ENCODE measurements around the gene ESRRB. TPM values are rescaled to one million over a fixed set of nuclear protein-coding genes. Genes with fewer than 3 reads are reported as not detected.

Gene ESRRB
- total and polyA plus RNA-seq, 11 donors: 4.1 to 16.9 (median 7.9) TPM

GRCh38 chr14:76337635-76338545 lies 38.0 kb upstream of the ESRRB start:
- intact Hi-C loops (cut with DNase I): no loop called here
- Histone ChIP-seq H3K36me3 (no peaks in the 10 kb centered on the region), H3K4me3 (peak overlapping the region in 2 of 12 donors; percentile 28 to 29), H3K9me3 (no peaks in the 10 kb centered on the region), H3K4me1 (no peaks in the 10 kb centered on the region), H3K27ac (no peak overlapping the region), H3K27me3 (no peaks in the 10 kb centered on the region)
- ATAC-seq (no peak), DNase-seq (no peak)
- TF ChIP-seq POLR2A (IDR thresholded peaks at IDR 0.05) (no peak), CTCF (IDR thresholded peaks at IDR 0.05) (no peak)
- WGBS, 4 donors: 63 to 69% (median 66%) methylated on average over 15 to 16 of the region's 16 CpGs

GRCh38 chr14:76339728-76340615 lies 36.0 kb upstream of the ESRRB start:
- Histone ChIP-seq H3K27me3 (no peaks in the 10 kb centered on the region), H3K27ac (no peak overlapping the region), H3K9me3 (peaks cover 0 to 4% (median 0%) of the 10 kb centered on the region in 12 donors), H3K4me3 (no peak overlapping the region), H3K4me1 (no peaks in the 10 kb centered on the region), H3K36me3 (no peaks in the 10 kb centered on the region)
- intact Hi-C loops (cut with DNase I): no loop called here
- no peak for TF ChIP-seq POLR2A (IDR thresholded peaks at IDR 0.05)
- TF ChIP-seq CTCF (IDR thresholded peaks at IDR 0.05): no peak
- WGBS, 4 donors: 69 to 84% (median 74%) methylated on average over 24 of the region's 24 CpGs
- ATAC-seq (no peak), DNase-seq (no peak)

- Histone ChIP-seq H3K27ac (no peak overlapping the region), H3K9me3 (peaks cover 0 to 4% (median 0%) of the 10 kb centered on the region in 12 donors), H3K4me3 (no peak overlapping the region), H3K4me1 (peaks cover 0 to 6% (median 0%) of the 10 kb centered on the region in 12 donors), H3K36me3 (no peaks in the 10 kb centered on the region), H3K27me3 (no peaks in the 10 kb centered on the region)
- ATAC-seq (no peak), DNase-seq (no peak)
- intact Hi-C loops (cut with DNase I): no loop called here
- WGBS, 4 donors: 76 to 83% (median 79%) methylated on average over 4 of the region's 4 CpGs
- no peak for TF ChIP-seq POLR2A (IDR thresholded peaks at IDR 0.05)
- TF ChIP-seq CTCF (IDR thresholded peaks at IDR 0.05): no peak
Observed at GRCh38 chr14:76343386-76343785, 32.6 kb upstream of the ESRRB start.

Measured in heart left ventricle (tissue), 16 donors.